Activated CD8-positive, alpha-beta memory T cell treated with anti-CD3 and anti-CD28 coated beads, Interleukin-2, amount 50 U/mL, for 4 hours (primary cell): Measurements from ENCODE around the gene S100A10.

ENCODE experiments used
- DNase-seq: peaks from one replicate; pipeline ENCODE4 v3.0.0-alpha.2; 2020

Gene S100A10

DNA sequence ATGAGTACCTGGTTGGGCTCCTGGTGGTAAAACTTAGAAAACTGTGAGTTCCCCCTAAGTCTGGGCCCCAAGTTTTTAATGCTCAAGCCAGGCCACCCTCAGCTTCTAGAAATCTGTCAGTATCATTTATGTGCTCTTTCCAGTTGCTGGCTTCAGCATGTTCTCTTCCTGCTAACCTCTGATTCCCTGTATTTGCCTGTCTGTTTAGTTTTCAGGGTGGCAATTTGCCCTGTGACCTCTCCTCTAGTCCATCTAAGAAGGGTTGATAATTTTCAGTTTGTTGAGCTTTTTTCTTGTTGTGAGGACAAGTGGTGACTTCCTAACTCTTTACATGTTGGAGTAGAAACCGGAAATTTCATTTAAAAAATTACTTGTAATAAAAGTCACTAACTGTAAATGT, 16.0 kb upstream of the S100A10 start:
- no peak for DNase-seq

DNA sequence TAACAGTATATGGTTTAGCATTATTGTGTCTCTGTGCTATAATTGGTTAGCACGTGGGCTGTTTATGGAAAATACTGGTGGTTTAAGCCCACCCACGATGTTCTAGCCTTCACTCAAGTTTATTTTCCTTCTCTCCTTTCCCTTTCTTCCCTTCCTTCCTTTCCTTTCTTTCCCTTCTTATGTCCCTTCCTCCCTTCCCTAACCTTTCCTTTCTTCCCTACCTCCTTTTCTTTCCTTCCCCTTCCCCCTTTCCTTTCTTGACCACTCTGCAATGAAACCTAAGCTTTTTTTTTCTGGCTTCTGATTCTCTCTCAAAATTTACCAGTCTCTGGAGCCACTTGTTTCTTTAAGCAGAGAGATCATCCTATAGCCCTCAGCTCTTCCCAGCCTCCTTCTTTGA, 13.4 kb upstream of the S100A10 start:
- no peak for DNase-seq

DNA sequence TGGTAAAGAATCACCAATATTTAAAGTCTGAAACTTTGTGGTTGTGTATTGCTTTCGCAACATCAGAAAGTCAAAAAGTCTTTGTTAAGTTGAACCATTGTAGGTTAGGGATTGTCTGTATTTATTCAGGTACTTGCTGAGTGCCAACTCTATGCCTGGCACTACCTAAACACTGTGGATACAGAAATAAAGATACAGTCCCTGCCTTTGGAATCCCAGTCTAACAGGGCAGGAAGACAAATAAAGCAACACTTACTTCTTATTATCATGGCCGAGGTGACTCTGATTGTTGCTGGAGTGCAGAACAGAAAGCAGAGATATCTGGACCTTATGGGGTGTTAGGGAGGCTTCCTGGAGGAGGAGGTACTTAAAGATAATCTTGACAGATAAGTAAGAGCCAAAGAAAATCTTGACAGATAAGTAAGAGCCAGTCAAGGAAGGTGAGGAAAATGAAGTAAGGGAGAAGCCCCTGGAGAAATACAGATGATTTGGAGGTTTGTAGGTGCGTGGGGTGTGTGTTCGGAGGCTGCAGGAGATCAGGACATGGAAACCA, 11.8 kb upstream of the S100A10 start:
- DNase-seq: no peak

DNA sequence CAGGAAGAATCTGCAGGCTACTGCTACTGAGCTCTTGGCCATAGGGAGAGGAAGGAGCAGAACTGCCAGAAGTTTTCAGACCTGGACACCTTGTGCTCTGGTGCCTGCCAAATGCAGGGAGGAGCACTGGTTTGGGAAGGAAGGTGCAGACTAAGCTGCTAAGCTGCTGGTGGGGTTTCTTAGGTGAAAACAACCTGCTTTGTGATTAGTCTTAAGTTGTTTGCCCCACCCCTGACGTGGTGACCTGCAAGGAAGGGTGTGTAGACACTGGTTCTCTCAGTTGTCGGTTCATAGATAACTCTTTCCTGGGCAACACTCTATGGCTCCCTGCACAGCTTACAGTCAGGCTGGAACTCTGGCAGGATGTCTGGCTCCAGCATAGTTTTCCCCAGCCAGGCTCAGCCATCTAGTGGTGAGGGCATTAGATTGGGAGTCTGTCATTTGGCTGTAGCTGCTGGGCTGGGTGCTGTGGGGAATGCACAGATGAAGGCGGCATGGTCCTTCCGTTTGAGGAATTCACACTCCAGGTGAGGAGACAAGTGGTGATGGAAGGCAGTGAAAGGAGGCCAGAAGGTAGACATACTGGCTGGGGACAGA, 10.3 kb upstream of the S100A10 start:
- no peak for DNase-seq

DNA sequence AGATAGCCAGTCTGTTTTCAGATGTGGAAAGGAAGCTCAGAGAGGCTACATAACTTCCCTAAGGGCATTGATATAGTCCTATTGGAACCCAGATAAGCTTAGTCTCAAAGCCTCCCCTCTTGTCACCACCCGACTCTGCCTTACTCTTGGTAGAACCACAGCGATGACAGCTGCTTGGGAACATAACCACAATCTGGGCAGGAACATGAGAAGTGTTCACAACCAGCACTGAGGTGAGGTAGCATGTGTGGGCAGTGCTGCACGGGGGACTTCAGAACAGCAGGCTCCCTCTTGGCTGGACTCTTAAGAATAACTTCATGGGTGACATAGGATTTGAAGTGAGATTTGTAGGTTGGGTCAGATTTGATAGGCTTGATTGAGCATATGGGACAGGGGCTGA, 9.3 kb upstream of the S100A10 start:
- no peak for DNase-seq

DNA sequence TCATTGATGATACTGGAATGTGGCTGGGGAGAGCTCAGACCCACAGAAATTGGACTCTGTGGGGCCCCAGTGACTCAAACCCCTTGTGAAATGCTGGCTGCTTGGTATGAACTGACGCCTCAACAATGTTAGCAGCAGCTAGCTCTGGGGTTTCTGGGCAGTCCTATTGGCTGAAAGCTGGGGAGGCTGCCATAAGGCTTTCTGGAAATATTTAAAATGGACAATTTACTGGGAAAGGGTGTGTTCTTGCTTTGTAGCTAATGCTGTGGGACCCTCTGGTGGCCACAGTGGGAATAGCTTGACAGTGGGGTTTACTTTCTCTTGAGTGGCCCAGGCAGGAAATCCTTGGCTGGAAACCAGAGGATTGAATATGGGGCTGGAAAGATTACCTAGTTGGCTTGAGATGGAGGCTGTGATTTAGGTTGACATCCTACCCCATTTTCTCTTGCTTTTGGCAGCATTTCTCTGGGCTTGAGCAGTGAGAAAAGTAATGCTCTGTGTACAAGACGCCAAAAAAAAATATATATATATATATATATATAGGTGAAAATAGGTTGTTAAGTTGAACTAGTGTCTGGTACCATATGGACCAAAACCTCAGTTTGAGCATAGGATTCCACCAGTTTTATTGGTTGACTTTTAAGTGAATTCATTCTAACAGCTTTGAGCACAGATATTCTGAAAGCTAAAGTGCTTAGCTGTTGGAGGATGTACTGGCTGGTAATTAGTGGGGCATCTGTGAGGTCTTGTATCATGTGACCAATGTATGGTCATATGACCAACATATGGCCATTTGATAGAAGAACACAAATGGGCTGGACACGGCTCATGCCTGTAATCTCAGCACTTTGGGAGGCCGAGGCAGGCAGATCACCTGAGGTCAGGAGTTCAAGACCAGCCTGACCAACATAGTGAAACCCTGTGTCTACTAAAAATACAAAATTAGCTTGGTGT, 8.2 kb upstream of the S100A10 start:
- DNase-seq: peak; percentile 81

DNA sequence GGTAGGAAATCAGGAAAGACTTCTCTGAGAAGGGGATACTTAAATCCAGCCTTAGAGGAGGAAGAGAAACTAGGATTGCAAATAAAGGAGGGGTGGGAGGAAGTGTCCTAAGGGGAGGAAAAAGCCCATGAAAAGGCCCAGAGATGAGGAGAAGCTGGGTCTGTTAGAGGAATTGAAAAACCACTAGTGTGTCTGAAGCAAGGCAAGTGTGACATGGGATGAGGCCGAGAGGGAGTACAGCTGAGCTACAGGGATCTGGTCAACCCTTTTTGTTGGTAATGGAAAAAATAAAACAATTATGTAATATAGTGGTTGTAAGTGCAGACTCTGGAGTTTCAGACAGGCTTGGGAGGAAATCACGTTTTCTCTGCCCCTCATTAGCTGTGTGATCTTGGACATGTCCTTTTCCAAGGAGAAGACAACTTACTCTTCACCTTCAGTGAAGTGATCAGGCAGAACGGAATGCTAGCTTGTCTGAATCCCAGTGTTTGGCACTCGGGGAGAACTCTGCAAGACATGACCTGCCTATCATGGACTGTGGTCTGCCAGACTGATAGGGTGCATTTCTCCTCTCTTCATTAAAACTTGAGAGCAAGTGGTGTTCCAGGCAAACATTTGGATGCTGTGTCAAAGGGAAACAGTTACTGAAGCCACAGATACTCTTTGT, 7.4 kb upstream of the S100A10 start:
- DNase-seq: no peak

DNA sequence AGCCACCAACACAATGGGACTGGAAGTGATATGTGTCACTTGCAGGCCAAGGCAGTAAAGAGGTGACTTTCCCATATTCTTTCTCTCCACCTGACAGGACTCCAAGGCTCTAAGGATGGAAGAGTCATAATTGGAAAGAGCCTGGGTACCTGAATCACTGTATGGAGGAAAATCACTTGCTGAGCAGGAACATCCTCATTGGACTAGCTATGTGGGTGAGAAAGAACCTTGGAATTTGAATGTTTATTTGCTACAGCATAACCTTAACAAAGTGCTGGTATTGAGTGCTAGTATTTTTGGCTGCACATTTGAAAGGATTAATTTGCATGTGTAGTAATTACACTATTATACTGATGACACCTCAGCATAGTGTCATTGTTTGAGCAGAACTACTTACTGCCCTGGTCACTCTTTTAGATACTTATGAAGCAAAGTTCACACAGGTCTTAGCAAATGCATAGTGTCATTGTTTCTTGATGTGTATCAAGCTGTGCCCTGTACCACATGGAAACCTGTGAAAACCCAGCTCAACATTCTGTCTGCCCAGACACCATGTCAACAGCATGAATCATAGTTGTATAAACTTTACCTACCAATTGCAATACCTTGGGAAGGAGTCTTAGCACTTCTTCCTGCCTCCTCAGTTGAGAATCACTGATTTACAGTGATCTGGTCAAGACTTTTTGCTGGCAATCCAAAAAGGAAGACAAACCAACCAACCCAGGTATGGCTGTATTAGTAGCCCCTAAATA, 5.1 kb upstream of the S100A10 start:
- no peak for DNase-seq

DNA sequence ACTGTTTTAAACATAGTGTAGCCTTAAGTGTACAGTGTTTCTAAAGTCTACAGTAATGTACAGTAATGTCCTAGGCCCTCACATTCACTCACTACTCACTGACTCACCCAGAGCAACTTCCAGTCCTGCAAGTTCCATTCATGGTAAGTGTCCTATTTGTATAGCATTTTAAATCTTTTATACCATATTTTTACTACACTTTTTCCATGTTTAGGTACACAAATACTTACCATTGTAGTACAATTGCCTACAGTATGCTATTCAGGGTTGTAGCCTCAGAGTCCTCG, 3.6 kb upstream of the S100A10 start:
- DNase-seq: no peak

DNA sequence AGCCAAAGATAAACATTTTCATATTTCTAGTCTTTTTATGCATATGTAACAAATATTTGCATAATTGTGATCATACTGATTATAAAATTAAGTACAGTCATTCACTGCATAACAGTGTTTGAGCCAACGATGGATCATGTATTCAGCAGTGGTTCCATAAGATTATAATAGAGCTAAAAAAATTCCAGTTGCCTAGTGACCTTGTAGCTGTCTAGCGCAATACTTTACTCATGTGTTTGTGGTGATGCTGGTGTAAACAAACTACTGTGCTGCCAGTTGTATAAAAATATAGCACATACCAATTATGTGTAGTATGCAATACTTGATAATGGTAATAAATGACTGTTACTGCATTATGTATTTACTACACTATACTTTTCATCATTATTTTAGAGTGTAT, 2.1 kb upstream of the S100A10 start:
- no peak for DNase-seq

DNA sequence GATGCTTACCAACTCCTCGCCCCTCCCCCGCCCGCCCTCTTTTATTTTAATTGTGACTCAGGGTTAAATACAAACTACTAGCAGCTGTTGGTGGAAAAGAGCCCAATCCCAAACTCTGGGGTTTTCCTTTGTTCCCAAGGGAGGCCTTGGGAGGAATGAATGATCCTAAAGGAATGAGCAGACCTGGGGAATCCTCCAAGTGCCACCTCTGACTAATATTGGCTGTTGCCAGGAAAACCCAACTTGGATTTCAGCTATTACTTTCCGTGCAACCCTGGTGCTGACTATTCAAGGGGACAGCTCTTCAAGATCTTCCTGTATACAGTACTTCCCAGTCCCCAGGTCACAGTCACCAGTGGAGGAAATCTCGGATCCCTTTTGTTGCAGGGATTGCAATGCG, 1.3 kb upstream of the S100A10 start:
- DNase-seq: no peak

DNA sequence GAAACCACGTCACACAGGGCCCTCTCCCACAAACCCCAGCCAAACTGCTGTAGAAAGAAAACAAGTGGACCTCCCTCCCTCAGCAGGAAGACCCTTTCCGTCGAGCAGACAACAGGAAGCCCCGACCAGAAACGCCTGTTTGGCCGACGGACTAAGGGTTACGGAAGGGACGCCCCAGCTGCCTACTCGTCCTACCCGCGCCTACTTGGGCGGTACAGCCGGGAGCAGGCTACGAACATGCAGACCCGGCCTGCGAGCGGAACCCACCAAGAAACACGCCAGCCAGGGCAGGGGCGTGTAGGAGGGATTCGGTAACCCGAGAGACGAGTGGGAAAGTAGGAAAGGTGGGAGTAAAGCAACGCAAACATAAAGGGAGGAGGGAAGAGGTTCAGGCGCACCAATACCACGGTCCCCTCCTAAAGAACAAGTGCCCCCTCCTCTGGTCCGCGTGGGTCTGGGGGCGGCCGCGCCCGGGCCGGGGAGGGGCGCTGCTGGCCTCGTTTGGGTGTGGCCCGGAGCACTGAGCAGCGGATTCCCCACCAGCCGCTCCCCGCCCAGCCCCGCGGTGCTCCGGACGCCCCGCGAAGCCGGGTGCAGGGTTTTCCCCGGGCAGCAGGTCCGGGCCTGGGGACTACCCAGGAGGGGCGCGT, 450 bp downstream of the S100A10 start:
- DNase-seq: peak; percentile 38

DNA sequence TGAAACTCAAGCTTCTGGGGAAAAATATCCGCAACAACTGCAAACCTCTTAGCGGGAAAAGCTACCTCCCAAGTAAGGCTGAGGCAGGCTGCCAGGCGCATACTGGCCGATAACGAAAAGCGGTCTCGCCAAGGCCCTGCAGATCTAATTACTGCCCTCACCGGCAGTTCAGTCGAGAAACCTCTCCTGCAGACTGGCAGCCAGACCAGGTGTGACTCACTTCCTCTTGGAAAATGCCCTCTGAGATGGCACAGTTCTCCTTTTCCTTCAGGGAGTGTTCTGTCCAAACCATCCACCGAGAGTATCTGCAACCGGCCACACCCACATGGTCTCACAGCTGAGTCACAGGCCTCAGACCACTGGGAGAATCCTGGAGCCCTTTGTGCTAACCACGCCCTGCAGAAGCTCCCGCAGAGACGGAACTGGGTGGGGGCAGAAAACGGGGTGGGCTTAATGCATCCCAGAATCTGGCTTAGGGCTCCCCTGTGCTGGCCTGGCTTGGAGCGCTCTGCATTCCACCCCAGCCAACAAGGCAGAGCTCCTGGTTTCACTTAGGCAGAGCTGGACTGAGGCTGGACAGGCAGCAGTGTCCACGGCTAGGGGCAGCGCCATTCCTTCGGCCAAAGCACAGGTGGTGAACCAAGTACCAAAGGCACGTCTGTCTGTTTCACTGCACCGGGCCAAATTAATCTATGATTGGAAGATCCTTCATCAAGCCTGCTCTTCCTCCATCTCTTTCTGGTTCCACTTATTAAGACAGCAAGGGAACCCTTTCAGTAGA, 1.2 kb downstream of the S100A10 start:
- DNase-seq: no peak

DNA sequence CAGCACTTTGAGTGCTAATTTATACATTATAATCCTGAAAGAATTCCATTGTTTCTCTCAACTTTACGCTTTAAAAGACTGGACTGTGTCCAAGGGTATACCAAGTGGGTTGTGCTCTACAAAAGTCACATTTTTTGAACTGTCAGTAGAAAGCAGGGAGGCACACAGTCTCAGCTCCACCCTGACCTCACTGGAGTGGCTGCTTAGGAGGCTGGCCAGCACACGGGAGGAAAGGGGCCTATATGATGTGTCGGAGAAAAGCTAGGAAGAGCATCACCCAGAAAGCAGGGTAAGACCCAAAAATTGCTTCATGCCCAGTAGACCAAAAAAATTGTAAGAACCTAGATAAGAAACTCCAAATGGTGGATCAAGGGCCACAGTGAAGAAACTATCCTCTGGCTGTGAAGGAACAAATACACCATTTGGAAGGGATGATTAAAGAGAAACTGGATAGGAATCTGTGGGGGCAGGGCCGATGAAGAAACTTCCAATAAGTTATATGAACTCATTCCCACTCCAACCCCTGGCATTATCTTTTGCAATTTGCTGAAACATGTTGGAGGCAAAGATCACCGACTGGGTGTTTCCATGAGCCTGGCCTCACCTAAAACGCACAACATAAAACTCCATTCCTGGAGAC, 1.9 kb downstream of the S100A10 start:
- DNase-seq: no peak

DNA sequence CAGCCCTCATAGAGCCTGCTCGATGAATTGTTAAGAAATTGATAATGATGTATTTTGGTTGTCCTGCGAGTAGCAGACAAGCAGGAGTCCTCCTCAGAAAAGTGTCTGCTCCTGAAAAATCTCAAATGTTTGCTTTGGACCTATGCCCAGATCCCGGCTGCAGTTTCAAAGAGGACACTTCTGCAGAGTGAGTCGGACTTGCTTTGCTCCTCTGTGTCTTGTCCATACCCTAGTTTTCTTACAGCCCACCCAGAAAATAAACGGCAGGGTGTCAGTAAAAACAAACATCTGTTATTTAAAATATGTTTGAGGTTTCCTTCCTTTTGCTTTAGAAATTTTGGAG, 2.8 kb downstream of the S100A10 start:
- no peak for DNase-seq

DNA sequence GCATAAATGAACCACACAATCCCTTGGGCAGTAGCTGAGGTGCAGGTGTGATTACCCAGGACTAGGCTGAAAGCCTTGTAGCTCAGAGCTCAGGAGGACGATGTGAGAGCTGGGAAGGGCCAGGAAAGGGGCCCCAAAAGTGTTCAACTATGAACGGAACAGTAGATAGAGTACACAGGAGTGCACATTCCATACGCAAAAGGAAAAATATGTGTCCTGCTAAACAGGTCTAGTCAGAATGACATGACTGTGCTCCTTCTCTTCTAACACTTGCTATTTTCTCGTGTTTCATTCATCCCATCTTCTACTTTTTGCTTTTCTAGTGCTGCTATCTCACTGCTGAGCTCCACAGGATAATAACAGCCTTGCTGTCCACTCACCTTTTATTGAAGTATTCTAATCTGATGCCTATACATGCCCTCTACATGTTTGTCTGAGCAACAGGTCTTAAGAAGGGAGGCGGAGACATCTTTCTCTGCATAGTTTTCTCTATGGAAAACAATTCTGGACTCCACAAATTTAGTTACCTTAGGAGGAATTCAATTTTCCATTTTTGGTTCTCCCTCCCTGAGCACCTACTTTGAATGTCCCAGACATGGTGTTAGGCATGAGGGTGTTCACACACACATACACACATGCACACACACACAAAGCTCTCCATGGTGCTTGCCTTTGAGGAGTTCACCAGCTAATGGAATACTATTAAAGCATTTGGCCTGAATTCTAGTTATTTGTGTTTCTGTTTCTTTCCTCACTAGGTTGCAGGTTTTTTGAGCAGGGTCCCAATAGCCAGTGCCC, 3.4 kb downstream of the S100A10 start:
- DNase-seq: no peak

DNA sequence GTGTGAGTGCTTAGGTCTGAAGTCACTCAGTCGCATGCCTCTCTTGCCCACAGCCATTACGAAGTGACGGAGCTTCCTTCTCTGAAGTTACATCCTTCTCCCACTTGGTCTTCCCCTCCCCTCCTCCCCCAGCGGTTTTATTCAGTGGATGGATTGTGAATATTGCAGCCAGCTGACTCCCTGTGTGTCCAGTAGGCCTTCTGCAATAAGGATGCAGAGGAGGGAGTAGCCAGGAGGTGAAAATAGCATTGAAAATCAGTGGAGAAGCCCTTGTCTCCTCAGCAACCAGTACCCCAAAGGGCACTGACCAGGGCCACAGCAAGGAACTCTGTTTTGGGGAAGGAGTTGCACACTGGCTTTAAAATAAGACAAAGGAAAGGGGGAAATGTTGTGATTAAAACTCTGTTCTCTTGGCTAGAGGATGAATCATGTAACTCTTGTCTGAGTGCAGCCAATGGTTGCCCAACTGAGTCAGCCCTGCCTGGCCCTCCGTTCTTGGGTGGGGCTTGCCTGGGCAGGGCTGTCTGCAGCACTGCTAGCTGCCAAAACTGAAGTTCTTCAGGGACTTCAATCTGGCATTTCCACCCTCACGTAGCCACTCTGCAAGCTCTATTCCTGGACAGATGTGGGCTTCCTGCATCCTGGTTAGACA, 4.3 kb downstream of the S100A10 start:
- peak; percentile 61 for DNase-seq

DNA sequence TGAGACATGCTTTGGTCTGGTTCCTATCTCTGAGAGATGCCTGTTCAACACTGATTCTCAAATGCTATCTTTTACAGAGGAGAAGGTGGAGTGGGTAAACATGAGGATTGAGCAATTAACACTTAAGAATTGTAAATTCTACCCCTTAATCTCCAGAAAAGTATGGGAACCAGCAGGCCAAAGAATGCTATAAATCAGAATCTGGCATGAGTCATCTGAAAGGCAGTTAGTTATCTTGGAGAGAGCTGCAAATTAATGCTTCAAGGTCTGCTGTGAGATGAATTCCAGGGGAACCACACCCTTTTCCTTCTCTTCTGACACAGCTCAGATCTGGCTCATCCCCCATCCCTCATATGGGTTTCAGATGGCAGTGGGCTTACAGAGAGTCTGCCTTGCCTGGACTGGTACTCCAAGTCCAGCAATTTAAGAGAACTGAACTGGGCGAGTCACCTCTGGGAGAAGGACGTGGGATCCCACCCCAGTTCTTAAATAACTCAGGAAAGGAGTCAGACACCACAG, 5.2 kb downstream of the S100A10 start:
- DNase-seq: no peak

DNA sequence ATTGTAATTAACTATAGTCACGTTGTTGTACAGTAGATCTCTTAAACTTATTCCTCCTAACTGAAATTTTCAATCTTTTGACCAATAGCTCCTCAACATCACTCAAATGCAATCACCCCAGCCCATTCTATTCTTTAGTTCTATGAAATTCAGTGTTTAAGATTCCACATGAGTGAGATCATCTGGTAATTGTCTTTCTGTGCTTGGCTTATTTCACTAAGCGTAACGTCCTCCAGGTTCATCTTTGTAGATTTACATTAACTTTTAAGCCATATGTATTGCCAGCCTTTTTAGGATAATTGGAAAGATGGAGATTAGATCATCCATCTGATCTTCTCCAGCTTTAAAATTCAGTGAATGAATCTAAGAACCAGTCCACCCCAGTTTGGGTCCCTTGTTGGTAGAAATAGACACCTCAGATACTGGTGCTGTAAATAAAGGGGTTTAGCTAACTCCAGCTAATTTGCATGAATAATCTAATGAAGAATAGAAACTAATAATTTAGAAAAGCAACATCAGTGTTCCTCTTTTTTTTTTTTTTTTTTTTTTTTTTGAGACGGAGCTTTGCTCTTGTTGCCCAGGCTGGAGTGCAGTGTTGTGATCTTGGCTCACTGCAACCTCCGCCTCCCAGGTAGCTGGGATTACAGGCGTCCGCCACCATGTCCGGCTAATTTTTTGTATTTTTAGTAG, 7.0 kb downstream of the S100A10 start:
- DNase-seq: no peak
